ENCODE data around the gene NTN4.

The NTN4 gene

DNA sequence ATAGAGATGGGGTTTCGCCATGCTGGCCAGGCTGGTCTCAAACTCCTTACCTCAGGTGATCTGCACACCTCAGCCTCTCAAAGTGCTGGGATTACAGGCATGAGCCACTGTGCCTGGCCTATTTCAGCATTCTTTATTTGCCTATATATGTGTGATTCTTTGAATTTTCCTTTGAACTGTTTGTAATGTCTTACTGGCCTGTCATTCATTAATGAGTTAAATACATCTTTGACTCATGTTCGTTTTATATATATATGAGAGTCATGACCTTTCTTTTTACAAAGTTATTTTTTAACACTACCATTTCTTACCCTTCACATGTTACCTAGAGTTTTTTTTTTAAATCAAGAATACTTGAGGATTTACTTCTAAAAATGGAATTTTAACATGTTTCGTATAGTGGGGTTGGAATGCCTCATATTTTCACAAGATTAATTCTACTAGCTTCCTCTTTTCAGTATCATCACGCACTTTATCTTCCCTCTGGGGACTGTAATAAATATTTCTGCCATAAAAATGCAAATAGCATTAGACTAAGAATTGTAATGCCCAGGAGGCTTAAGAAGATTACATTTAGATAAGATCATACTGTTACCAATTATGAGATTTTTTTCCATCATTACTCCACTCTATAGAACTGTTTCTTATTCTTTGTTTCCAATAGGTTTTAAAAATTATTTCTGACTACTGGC is 66.7 kb downstream of the NTN4 start:
- DNase-seq (ENCODE audit: low read depth, low spot score) = no peak
- no peak overlapping the region for H3K4me3 ChIP-seq (ENCODE audit: low read length)

DNA sequence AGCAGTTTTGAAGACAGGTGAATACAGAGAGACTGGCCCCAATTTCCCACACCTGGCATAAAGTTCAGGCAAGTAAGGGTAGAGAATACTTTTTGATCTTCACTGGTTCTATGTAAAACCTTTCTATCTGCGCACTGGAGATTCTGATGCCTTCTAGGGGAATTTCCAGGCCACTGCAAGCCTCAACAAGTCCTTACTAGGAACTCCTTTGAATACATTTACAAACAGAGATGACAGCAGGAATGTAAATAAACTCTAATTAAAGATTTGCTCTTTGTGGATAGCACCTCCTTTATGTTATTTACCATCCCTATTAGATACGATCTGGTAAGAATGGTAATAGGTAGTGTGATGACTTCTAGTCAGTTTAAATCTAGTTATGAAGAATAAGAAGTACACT is 69.2 kb downstream of the NTN4 start:
- DNase-seq (ENCODE audit: low read depth, low spot score) = no peak

DNA sequence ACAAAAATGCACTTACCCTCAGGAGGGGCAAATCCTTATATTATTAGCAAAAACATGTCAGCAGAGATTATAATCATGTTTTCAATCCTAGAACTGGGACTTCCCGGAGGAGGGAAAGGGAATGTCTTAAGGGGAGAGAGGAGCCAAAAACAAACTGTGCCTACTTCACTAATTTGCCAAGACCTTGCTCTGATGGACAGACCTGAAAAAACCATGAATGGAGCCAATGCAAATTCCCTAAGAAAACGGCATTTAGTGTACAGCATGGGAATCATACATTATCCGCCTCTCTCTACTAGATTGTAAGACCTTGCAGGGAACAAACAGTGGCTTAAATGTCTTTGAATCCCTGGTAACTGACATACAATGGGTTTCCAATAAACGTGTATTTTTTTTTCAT is 70.4 kb downstream of the NTN4 start:
- no peak overlapping the region for H3K4me3 ChIP-seq (ENCODE audit: low read length)
- DNase-seq (ENCODE audit: low read depth, low spot score) = no peak

More for the DNA sequence above, 69.2 kb downstream of the NTN4 start:
- H3K4me3 ChIP-seq (ENCODE audit: low read length) = no peak overlapping the region

DNA sequence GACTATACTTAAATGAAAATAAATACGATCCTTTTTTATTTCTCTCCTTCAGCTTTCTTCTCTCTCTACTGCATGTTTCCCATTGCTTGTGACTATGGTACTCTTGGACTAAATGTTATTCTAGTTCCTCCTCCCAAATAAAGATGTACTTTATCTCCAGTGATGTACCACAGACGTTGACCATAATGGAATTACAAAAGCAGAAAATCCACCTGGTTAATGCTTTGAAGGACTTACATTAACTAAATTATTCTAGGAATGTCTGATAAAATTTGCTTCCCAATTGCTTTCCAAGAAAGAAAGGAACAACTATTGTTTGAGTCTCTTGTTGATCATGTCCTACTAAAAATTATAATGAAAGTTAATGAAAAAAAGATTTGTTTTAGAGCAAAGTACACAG is 71.8 kb downstream of the NTN4 start:
- no peak for DNase-seq (ENCODE audit: low read depth, low spot score)
- H3K4me3 ChIP-seq (ENCODE audit: low read length) = no peak overlapping the region

DNA sequence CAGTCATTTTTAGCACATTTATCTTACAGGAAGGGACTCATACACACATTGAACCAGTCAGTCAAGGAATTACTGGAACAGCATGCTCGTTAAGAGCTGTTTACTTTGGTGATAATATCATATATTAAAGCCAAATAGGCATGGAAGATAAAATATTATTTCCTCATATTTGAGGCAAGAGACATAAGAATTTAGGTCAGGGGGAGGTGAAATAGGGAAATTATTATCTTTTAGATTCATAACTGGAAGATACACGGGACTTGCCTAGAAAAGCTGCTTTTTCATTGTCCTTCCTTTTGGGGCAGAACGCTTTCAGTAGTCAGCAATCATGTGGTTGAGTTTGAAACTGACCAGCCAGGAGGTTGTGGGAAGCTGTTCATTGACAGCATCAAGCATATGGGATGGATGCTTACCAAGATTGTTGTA is 72.5 kb downstream of the NTN4 start:
- DNase-seq (ENCODE audit: low read depth, low spot score) = no peak
- no peak overlapping the region for H3K4me3 ChIP-seq (ENCODE audit: low read length)

DNA sequence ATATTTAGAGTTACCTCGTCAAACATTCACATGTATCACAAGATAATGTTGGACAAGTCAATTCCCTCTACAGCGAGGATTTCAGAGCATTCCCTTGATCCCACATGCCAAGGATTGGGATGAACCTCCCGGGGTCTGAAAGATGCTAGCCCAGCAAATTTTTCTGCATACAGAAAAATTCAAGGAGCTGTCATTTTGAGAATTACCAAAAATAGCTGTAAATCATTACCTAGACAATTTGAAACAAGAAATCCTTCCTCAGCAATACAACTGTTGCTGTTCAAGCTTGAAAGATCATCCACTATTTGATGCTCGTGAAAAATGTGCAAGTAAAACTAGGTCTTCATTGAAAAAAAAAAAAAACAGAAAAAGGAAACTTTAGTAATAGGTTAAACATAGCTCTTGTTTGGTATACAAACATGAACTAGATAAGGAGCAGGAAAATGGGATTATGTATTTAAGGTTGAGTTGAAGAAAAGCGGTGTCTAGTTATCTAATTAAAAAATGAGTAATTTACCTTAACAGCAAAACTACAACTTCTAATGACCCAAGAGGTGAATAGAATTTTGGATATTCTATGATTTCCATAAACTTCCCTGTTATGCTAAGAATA is 73.1 kb downstream of the NTN4 start:
- DNase-seq (ENCODE audit: low read depth, low spot score) = no peak
- no peak overlapping the region for H3K4me3 ChIP-seq (ENCODE audit: low read length)

DNA sequence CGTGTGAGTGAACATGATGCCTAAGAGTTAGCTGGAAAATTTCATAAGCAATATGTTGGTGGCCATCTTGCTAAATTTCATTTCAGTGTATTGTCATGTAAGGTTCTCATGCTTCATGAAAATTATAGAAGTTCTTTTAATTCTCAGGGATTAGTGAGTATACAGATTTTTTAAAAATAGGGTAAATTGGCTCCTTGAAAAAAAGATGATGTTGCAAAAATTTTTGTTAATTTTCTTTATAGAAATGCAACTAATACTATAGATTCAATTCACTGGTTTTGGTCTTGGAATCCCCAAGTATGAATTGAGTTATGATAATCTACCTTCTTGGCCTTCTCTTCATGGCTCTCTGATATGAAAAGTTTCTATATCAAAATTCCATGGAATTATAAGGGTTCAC is 75.4 kb downstream of the NTN4 start:
- no peak for DNase-seq (ENCODE audit: low read depth, low spot score)
- H3K4me3 ChIP-seq (ENCODE audit: low read length) = no peak overlapping the region

DNA sequence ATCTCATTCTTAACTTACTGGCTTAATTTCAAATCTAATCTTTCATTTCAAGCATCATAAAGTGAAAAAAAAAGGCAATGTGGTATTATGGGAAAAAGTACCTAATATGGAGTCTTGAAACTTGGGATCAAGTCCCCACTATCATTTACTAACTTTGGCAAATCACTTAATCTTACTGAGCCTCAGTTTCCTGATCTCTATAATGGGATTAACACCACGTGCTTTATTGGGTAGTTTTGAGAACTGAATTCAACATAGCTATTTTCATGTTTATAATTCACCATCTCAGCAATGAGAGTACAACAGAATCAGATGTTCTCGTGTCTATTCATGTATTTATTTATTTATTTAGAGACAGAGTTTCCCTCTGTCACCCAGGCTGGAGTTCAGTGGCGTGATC is 78.3 kb downstream of the NTN4 start:
- DNase-seq (ENCODE audit: low read depth, low spot score) = no peak

DNA sequence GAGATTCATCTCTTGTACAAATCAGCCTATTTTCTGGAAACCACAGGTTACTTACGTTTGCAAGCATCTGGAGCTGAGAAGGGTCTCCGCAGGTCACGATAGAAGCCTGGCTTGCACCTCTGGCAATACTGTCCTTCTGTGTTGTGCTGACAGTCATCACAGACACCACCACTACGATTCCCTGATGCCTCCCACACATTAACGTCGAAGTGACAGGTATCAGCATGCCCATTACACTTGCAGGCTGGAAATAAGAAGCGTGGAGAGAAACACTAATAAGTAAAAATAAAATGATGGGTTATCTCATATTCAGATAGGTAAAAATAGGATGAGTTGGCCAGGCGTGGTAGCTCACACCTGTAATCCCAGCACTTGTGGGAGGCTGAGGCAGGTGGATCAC is 80.2 kb downstream of the NTN4 start:
- DNase-seq (ENCODE audit: low read depth, low spot score) = no peak
- no peak overlapping the region for H3K4me3 ChIP-seq (ENCODE audit: low read length)

More for the DNA sequence above, 78.3 kb downstream of the NTN4 start:
- H3K4me3 ChIP-seq (ENCODE audit: low read length) = no peak overlapping the region

DNA sequence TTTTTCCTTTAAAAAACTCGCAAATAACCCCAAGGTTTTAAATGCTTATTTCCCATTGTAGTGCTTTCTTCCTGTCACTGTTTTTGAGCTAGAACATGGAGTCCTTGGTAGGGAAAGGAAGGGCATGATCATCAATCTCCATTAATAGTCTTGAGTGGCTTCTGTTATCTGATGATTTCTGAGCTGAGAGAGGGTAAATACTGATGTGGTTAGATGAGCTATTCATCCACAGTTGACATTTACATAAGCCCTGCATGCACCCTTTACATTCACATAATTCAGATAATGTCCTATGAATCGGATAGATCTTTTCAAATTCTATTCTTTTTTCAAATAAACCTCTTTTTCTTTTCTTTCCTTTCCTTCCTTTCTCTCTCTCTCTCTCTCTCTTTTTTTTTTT is 81.4 kb downstream of the NTN4 start:
- DNase-seq (ENCODE audit: low read depth, low spot score) = no peak
- no peak overlapping the region for H3K4me3 ChIP-seq (ENCODE audit: low read length)

DNA sequence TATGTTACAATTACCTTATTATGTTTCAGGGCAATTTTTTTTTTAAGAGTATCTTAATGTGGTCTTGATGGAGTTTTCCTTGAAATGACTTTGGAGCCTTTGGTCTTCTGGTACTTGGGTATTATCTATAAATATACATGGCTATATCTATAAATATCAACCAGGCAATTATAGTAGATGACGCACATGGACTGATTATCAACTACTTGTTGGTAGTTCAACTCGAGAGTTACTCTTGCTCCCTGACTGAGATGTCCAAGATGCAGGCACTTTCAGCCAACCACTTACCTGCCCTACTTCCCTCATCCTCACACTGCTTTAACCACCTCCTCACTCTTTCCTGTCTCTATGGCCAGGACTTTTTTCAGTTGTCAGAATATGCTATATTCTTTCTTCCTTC is 85.4 kb downstream of the NTN4 start:
- H3K4me3 ChIP-seq (ENCODE audit: low read length) = no peak overlapping the region
- DNase-seq (ENCODE audit: low read depth, low spot score) = no peak

DNA sequence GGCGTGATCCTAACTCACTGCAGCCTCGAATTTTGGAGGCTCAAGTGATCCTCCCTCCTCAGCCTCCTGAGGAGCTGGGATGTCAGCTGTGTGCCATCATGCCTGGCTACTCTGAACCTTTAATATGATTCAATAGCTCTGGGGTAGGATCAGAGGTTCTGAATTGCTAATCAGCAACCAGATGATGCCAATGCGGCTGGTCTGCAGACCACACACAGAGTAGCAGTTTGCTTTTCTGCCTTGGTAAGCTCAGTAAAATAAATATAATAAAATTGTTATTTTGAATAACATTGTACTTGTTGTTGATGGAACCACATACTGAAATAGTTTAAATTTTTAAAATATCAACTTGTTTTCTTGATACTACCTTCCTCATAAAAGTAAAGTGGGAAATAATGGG is 86.6 kb downstream of the NTN4 start:
- no peak overlapping the region for H3K4me3 ChIP-seq (ENCODE audit: low read length)
- no peak for DNase-seq (ENCODE audit: low read depth, low spot score)

DNA sequence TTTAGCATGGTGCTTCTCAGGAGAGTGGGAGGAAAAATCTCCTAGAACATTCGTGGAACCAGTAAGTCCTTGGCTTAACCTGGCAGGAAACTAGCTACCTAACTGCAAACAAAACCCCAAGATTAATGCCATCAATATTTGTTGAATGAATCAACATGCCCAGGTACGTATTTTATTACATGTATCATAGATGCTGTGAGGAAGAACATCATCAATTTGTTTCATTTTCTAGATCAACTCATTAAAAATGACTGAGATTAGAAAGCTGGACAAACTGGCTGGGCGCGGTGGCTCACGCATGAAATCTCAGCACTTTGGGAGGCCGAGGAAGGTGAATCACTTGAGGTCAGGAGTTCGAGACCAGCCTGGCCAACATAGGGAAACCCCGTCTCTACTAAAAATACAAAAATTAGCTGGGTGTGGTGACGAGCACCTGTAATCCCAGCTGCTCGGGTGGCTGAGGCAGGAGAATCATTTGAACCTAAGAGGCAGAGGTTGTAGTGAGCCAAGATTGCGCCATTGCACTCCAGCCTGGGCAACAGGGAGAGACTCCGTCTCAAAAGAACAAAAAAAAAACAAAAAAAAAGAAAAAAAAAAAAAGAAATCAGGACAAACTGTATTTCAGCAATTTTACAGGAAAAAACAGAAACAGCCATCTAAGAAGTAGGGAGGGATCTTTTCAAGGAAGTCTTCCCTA is 88.7 kb downstream of the NTN4 start:
- H3K4me3 ChIP-seq (ENCODE audit: low read length) = no peak overlapping the region
- no peak for DNase-seq (ENCODE audit: low read depth, low spot score)

DNA sequence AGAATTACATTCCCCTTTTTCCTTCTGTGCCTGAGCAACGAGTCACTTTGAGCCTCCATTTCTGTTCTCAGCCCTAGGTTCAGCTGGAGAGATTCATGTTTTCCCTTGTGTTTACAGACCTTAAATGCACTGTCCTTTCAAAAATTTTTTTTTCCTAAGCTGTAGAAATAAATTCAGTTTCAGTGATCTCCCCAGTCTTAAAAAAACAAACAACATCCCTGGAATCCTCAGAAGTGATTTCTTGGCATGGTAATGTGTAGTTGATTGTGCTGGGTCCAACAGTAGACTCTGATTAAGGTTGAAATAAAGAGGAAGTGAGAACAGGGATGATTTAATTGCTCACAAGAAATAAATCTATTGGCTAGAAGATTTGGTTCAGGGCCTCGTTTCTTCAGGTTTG is 89.3 kb downstream of the NTN4 start:
- DNase-seq (ENCODE audit: low read depth, low spot score) = no peak

DNA sequence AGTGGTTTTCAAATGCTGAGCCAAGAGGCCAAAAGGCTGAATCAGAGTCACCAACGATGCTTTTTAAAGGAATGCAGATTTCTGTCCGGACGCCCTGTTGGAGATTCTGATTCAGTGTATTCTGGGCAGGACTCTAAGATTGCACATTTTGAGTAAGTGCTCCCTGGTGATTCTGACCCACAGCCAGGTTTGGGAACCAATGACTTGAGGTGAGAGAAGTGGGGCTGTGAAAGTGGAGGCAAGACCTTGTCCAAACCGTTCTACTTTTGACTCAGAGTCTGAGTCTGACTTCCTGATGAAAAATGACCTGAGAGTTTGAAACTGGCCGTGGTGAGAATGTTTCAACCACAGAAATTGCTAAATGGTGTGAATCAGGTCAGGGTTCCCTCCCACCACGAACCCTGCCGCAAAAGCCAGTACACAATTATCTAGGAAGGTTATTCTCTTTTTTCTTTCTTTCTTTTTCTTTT is 90.2 kb downstream of the NTN4 start:
- H3K4me3 ChIP-seq (ENCODE audit: low read length) = no peak overlapping the region

More for the DNA sequence above, 89.3 kb downstream of the NTN4 start:
- no peak overlapping the region for H3K4me3 ChIP-seq (ENCODE audit: low read length)

DNA sequence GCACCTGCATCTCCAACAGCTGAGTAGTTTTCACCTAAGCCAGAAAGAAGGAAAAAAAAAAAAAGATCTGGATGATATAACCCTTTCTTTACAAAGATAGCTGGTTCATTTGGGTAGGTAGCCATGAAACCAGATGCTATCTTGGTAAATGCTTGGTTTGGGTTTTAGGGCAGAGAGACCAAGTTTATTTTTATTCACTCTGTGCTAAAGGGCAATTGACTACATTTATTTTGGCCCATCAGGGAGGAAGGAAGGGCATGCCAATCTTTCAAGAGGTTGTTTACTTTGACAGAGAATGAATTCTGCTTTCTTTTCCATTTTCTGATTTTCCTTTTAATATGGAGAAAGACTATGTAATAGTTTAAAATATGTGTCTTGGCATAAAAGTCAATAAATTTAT is 91.0 kb downstream of the NTN4 start:
- no peak for DNase-seq (ENCODE audit: low read depth, low spot score)

More for the DNA sequence above, 90.2 kb downstream of the NTN4 start:
- DNase-seq (ENCODE audit: low read depth, low spot score) = no peak

DNA sequence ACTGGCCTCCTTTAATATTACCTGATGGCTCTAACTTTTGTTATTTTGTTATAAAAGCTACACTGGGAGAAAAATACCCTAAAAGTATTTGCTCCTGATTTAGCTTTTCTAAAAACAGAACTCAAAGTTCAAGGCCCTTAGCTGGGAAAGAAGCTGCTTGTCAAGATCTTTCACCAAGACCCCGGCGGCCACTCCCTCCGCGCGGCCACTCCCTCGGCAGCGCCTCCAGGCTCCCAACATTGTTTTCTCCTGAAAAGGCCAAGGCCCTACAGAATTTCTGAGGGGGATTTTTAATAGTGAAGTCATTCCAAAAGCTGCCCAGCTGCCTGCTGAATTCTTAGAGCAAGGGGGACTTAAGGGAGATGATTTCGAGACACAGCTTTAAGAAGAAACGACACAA is 96.4 kb downstream of the NTN4 start:
- DNase-seq (ENCODE audit: low read depth, low spot score) = no peak

More for the DNA sequence above, 91.0 kb downstream of the NTN4 start:
- no peak overlapping the region for H3K4me3 ChIP-seq (ENCODE audit: low read length)

DNA sequence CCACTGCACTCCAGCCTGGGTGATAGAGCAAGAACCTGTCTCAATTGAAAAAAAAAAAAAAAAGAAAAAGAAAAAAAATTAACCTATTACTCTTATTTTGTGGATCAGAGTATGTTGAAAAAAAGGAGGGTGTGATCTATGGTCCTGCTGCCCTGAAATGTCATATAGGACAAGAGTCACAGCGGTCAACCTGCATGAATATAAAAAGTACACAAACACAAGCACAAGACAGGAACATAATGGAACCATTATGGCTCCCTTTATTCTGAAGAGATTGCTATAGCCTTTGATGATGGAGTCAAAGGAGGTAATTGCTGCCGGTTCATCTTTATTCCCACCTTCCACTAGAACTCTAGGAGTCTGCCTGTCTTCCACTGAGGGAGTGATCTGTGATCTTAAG is 96.9 kb downstream of the NTN4 start:
- no peak for DNase-seq (ENCODE audit: low read depth, low spot score)
- no peak overlapping the region for H3K4me3 ChIP-seq (ENCODE audit: low read length)

More for the DNA sequence above, 96.4 kb downstream of the NTN4 start:
- H3K4me3 ChIP-seq (ENCODE audit: low read length) = no peak overlapping the region

DNA sequence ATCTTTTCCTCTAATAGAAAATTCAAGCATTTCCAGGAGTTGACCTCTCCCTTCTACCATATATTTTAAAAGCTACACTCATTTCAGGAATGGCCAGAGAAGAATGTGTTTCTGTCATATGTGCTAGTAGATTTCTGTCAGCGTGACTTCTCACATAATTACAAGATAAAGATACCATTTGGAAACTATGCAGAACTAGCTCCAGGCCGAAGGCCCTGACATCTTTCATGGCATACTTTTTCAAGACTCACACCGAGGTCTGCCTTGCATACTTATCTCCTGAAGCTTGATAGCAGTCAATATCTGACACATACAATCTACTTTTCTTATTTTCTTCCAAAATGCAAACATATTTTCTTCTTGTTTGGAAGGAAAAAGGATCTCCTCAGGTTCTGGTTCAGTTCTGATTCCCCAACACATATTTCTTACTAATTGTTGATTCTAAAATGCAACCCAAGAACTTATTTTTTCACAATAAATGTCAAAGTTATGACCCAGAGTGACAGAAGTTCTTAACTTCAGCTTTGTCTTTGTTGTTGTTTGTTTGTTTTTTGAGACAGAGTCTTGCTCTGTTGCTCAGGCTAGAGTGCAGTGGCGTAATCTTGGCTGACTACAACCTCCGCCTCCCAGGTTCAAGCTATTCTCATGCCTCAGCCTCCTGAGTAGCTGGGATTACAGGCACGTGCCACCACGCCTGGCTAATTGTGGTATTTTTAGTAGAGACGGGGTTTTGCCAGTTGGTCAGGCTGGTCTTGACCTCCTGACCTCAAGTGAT is 99.5 kb downstream of the NTN4 start:
- no peak for DNase-seq (ENCODE audit: low read depth, low spot score)
- no peak overlapping the region for H3K4me3 ChIP-seq (ENCODE audit: low read length)

DNA sequence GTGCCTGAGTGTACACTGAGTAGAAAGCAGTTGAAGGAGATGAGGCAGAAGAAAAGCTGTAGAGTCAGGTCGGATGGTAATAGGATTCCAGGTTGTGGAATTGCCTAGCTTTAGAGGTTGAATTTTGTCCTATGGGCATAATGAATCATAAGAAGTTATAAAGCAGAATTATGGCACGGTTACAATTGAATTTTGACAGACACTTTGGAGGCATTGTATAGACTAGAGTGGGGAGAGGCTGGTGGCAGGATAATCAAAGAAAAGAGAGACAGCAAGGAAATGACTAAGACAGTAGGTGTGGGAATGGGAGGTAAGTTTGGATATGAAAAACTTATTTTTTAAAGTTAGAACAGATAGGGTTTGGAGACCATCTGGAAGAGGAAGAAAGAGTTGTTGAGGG is 102.6 kb downstream of the NTN4 start:
- H3K4me3 ChIP-seq (ENCODE audit: low read length) = no peak overlapping the region
- DNase-seq (ENCODE audit: low read depth, low spot score) = no peak
